Measurements from ENCODE around the gene IGF2BP2.
"Not testable (repeated sequence)": the region's sequence is repeated elsewhere in the genome, so short reads cannot be mapped to it uniquely, and the experiment has no call there.

Gene IGF2BP2

GRCh38 chr3:185711255-185711870 is 113.5 kb downstream of the IGF2BP2 start:
- no peak for DNase-seq (ENCODE audit: low read depth)

GRCh38 chr3:185709251-185709955 is 115.4 kb downstream of the IGF2BP2 start:
- DNase-seq (ENCODE audit: low read depth): no peak

GRCh38 chr3:185708392-185708791 is 116.5 kb downstream of the IGF2BP2 start:
- DNase-seq (ENCODE audit: low read depth): no peak

GRCh38 chr3:185705498-185705897 is 119.3 kb downstream of the IGF2BP2 start:
- no peak for DNase-seq (ENCODE audit: low read depth)

GRCh38 chr3:185702262-185703225 is 122.3 kb downstream of the IGF2BP2 start:
- no peak for DNase-seq (ENCODE audit: low read depth)

GRCh38 chr3:185701611-185702261 is 123.1 kb downstream of the IGF2BP2 start:
- DNase-seq (ENCODE audit: low read depth): no peak

- no peak for DNase-seq (ENCODE audit: low read depth)
Observed at GRCh38 chr3:185699927-185700326, 124.9 kb downstream of the IGF2BP2 start.

- not testable (repeated sequence) for DNase-seq (ENCODE audit: low read depth)
Observed at GRCh38 chr3:185697228-185697627, 127.6 kb downstream of the IGF2BP2 start.

- DNase-seq (ENCODE audit: low read depth): no peak
Observed at GRCh38 chr3:185696039-185696438, 128.8 kb downstream of the IGF2BP2 start.

GRCh38 chr3:185693985-185694653 is 130.7 kb downstream of the IGF2BP2 start:
- no peak for DNase-seq (ENCODE audit: low read depth)

GRCh38 chr3:185691622-185692021 is 133.2 kb downstream of the IGF2BP2 start:
- DNase-seq (ENCODE audit: low read depth): no peak

GRCh38 chr3:185687271-185687878 is 137.5 kb downstream of the IGF2BP2 start:
- DNase-seq (ENCODE audit: low read depth): no peak

GRCh38 chr3:185685231-185686035 is 139.4 kb downstream of the IGF2BP2 start:
- DNase-seq (ENCODE audit: low read depth): no peak

- DNase-seq (ENCODE audit: low read depth): no peak
Observed at GRCh38 chr3:185680231-185680630, 144.6 kb downstream of the IGF2BP2 start.

GRCh38 chr3:185678027-185678426 is 146.8 kb downstream of the IGF2BP2 start:
- no peak for DNase-seq (ENCODE audit: low read depth)

GRCh38 chr3:185677146-185677829 is 147.6 kb downstream of the IGF2BP2 start:
- no peak for DNase-seq (ENCODE audit: low read depth)

GRCh38 chr3:185667574-185667973 is 157.3 kb downstream of the IGF2BP2 start:
- no peak for DNase-seq (ENCODE audit: low read depth)

GRCh38 chr3:185663929-185664328 is 160.9 kb downstream of the IGF2BP2 start:
- DNase-seq (ENCODE audit: low read depth): no peak

GRCh38 chr3:185661772-185662171 is 163.1 kb downstream of the IGF2BP2 start:
- no peak for DNase-seq (ENCODE audit: low read depth)

GRCh38 chr3:185661296-185661695 is 163.5 kb downstream of the IGF2BP2 start:
- not testable (repeated sequence) for DNase-seq (ENCODE audit: low read depth)

Measured in stimulated activated CD8-positive, alpha-beta memory T cell treated with anti-CD3 and anti-CD28 coated beads, Interleukin-12 subunit alpha, Interleukin-12 subunit beta, amount 100 ng/mL, for 4 hours (primary cell).